HG03378 (cell line): ENCODE results near the gene FCHSD2.
"Not testable (repeated sequence)": the region's sequence is repeated elsewhere in the genome, so short reads cannot be mapped to it uniquely, and the experiment has no call there.

ENCODE experiments used
- ATAC-seq: cut with Tn5 transposase; IDR thresholded peaks from one replicate; pipeline ENCODE4 v1.9.1; 2021; ENCODE audit warnings: mild to moderate bottlenecking, moderate library complexity; ENCODE audit not compliant: unreplicated experiment

The FCHSD2 gene

GRCh38 chr11:73152086-73152853, 10.2 kb upstream of the FCHSD2 start:
- no peak for ATAC-seq

GRCh38 chr11:73151416-73151815, 9.3 kb upstream of the FCHSD2 start:
- ATAC-seq, result no peak

GRCh38 chr11:73149105-73149504, 7.0 kb upstream of the FCHSD2 start:
- ATAC-seq, result no peak

- no peak for ATAC-seq
Observed at GRCh38 chr11:73147771-73148681, 5.9 kb upstream of the FCHSD2 start.

- ATAC-seq, result no peak
Observed at GRCh38 chr11:73145986-73146575, 4.0 kb upstream of the FCHSD2 start.

GRCh38 chr11:73143126-73143838, 1.2 kb upstream of the FCHSD2 start:
- no peak for ATAC-seq

GRCh38 chr11:73141309-73142127, 600 bp downstream of the FCHSD2 start:
- peak; percentile 5 for ATAC-seq

GRCh38 chr11:73141031-73141308, 1.1 kb downstream of the FCHSD2 start:
- ATAC-seq, result no peak

DNA sequence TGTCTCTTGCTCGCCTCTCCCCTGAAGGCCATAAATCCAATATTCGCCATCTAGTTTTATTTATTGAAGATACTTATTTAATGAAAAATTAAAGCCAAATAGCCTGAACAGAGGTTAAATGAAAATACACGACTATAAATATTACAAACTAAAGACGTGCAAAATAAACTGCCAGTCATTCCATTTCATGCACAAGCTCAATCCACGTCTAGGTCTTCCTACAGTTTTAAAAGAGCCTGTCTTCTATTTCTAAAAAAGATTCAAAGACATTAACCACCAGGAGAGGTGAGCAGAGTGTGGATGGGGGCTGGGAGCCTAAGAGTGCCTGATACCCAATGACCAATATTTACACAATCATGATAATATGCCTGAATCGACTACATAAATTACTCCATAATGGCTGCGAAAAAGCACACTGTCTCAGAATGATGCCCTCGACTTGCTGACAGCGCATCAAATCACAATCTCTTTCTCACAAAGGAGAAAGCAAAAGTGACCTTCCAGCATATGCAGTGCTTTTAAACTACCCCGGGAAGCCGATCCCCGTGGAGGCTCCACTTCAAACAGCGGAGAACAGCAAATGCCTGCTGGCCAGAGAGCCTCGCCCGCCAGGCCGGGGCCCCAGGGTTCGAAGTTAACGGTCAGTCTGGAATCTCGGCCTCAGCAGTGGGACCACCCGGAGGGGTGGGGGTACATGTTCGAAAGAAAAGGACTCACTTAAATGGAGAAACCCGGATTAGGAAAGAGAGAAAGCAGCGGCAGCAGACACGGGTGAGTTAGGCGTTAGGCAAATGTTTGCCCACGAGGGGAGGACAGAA, 1.7 kb downstream of the FCHSD2 start:
- no peak for ATAC-seq

DNA sequence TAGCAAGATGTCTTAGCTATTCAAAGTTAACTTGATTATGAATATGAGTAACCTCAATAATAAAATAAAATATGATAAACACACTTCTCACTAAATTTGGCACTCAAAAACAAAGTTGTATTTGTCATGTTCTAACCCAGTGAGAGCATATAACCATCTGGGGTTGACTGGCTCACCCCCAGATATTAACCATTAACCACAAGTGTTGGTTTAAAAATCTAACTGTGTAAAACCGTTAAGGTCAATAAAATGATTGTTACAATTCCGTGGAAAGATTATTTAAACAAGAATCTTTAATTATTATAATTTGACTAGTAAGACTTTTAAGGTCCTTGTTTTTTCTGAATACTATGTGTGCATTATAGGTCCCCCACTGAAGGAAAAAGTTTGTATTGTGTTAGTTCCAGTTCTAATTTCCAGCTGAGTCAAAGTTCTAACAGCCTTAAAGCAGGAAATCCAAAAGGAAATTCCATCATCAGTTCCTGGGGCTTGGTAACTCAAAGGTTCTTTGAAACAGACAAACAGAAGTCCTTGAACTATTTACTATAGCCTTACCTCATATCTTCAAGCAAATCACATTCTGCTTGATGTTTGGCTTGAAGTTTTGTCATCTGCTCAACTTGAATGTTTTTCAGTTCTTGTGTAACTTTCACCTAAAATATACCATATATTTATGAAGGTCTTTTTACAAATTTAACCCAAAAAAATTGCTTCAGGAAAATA, 2.5 kb downstream of the FCHSD2 start:
- no peak for ATAC-seq

DNA sequence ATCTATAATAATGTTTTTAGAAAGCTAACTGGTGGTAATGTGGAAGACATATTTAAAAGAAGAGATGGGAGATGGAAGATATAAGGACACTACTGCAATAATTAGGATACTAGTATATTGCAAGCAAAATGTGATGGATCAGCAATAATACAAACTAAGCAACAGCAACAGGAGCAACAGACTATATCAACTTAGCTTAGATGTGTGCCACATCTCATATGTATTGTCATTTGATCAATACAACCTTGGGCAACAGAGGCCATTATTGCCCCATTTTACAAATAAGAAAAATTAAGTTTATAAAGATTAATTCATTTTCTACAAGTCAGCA, 4.2 kb downstream of the FCHSD2 start:
- no peak for ATAC-seq

- ATAC-seq, result no peak
Observed at GRCh38 chr11:73137262-73137943, 4.7 kb downstream of the FCHSD2 start.

DNA sequence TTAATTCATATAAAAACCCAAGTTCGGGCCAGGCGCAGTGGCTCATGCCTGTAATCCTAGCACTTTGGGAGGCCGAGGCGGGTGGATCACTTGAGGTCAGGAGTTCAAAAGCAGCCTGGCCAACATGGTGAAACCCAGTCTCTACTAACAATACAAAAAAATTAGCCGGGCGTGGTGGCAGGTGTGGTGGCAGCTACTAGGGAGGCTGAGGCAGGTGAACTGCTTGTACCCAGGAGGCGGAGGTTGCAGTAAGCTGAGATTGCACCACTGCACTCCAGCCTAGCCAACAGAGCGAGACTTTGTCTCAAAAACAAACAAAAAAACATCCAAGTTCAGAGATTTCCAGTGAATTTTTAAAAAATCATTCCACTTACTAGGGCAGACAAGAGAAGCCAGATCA, 5.4 kb downstream of the FCHSD2 start:
- not testable (repeated sequence) for ATAC-seq

DNA sequence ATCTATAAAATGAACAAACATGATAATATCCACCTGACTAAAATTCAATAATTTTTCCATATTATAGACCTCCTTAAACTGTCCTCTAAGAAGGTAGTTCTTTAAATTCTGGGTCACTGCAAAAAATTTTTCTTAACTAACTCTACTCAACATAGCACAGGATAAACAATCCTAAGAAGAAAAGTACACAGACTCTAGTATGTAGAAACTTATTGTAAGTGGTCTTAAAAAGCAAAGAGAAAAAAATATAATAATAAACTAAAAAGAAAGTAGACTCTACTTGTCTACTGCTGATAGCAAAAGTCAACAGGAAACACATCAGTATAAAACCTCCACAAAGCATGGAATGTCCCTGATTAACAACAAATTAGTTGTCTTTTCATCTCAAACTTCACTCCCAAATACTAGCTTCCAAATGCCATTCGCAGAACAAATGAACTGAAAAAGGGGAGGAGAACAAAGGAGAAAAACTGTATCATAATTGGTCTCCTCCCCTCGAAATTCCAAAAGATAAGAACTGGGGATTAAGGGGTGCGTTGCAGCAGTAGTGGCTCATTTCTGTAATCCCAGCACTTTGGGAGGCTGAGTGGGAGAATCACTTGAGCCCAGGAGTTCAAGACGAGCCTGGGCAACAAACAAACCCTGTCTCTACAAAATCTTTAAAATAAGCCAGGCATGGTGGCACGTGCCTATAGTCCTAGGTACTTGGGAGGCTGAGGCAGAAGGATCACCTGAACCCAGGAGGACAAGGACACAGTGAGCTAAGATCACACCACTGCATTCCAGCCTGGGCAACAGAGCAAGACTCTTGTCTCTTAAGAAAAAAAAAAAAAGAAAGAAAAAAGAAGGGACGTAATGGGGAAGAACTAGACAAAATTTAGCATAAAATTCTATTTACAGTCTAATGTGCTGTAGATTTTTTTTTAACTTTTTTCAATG, 6.5 kb downstream of the FCHSD2 start:
- no peak for ATAC-seq

GRCh38 chr11:73132349-73132748, 9.8 kb downstream of the FCHSD2 start:
- not testable (repeated sequence) for ATAC-seq

GRCh38 chr11:73130181-73130580, 11.9 kb downstream of the FCHSD2 start:
- no peak for ATAC-seq

GRCh38 chr11:73129198-73129597, 12.9 kb downstream of the FCHSD2 start:
- no peak for ATAC-seq
